GM21717 (cell line): Measurements from ENCODE around the gene KLHDC2.
"Not testable (repeated sequence)": the region's sequence is repeated elsewhere in the genome, so short reads cannot be mapped to it uniquely, and the experiment has no call there.

Experiments used
- ATAC-seq: cut with Tn5 transposase; IDR thresholded peaks from one replicate; pipeline ENCODE4 v1.9.1; 2021; ENCODE audit warnings: mild to moderate bottlenecking, moderate library complexity; ENCODE audit not compliant: unreplicated experiment

Gene KLHDC2

GRCh38 chr14:49778421-49778820, 10.5 kb downstream of the KLHDC2 start:
- no peak for ATAC-seq

- ATAC-seq: not testable (repeated sequence)
These were observed 13.1 kb downstream of the KLHDC2 start for GRCh38 chr14:49781040-49781439.

- no peak for ATAC-seq
These were observed 15.6 kb downstream of the KLHDC2 start for GRCh38 chr14:49783394-49784014.

- no peak for ATAC-seq
These were observed 18.4 kb downstream of the KLHDC2 start for GRCh38 chr14:49786315-49786714.

GRCh38 chr14:49792618-49793017, 24.7 kb downstream of the KLHDC2 start:
- ATAC-seq: no peak

- no peak for ATAC-seq
These were observed 28.1 kb downstream of the KLHDC2 start for GRCh38 chr14:49796025-49796424.

- no peak for ATAC-seq
These were observed 40.8 kb downstream of the KLHDC2 start for GRCh38 chr14:49808780-49809179.

- not testable (repeated sequence) for ATAC-seq
These were observed 48.2 kb downstream of the KLHDC2 start for GRCh38 chr14:49816118-49816517.

- ATAC-seq: no peak
These were observed 48.9 kb downstream of the KLHDC2 start for GRCh38 chr14:49816844-49817243.

- ATAC-seq: no peak
These were observed 52.2 kb downstream of the KLHDC2 start for GRCh38 chr14:49820176-49820575.

GRCh38 chr14:49828640-49829039, 60.7 kb downstream of the KLHDC2 start:
- no peak for ATAC-seq
